K562 (cell line): ENCODE data around the gene PAF1. TPM values are rescaled to one million over a fixed set of nuclear protein-coding genes. Genes with fewer than 3 reads are reported as not detected.

Experiments used
- AFF4 ChIP-seq: sonication (generic); formaldehyde crosslinking; IDR thresholded peaks from 2 replicates; pipeline ENCODE4 v1.8.0; 2023; ENCODE audit warnings: mild to moderate bottlenecking, missing genetic modification reagents
- BRD4 ChIP-seq: fragments of 200-600 bp; sonication (generic); IDR thresholded peaks from 2 replicates; pipeline ENCODE4 v1.6.1; 2017; ENCODE audit warnings: inconsistent platforms
- DLX4 ChIP-seq: fragments of 250-450 bp; sonication (Bioruptor Pico); IDR thresholded peaks from 2 replicates; pipeline ENCODE4 v1.6.1; 2021; ENCODE audit warnings: mild to moderate bottlenecking
- FOS ChIP-seq: IDR thresholded peaks from 3 replicates; pipeline ENCODE4 v1.6.1; 2011; ENCODE audit not compliant: insufficient read length; ENCODE audit errors: extremely low read depth
- NCOA2 ChIP-seq, 2 experiments: fragments of 450-650 bp; IDR thresholded peaks; 2 replicates each; pipeline ENCODE4 v1.6.1; 2018; ENCODE audit warnings: mild to moderate bottlenecking in 2 of 2, moderate library complexity in 1 of 2; ENCODE audit not compliant: partially characterized antibody in 2 of 2
- RBM22 ChIP-seq: fragments of 200-400 bp; formaldehyde crosslinking; IDR thresholded peaks from 2 replicates; pipeline ENCODE4 v1.6.1; 2018; ENCODE audit warnings: low read length, low read depth; ENCODE audit not compliant: poor library complexity, severe bottlenecking
- ZNF512 ChIP-seq: IDR thresholded peaks from 2 replicates; pipeline ENCODE4 v1.6.1; 2016; ENCODE audit warnings: missing genetic modification characterization, missing compliant biosample characterization
- ZNF589 ChIP-seq: fragments of 200-800 bp; sonication (Bioruptor generic); IDR thresholded peaks from 2 replicates; pipeline ENCODE4 v1.6.1; 2016; ENCODE audit warnings: low read depth, missing genetic modification characterization, missing compliant biosample characterization
- ZNF655 ChIP-seq: fragments of 250-450 bp; sonication (Bioruptor Pico); IDR thresholded peaks from 2 replicates; pipeline ENCODE4 v1.5.0; 2021
- ZNF79 ChIP-seq: fragments of 250-450 bp; sonication (Bioruptor Pico); IDR thresholded peaks from 2 replicates; pipeline ENCODE4 v1.4.0; 2020; ENCODE audit warnings: low read depth, mild to moderate bottlenecking, moderate library complexity
- polyA plus RNA-seq, 8 experiments: library from polyadenylated mRNA; depleted of rRNA in 4 of 8; stranded (reverse) in 5 of 8; unstranded in 3 of 8; fragments of >200 nt; fragmentation: Nextera tagmentation in 2 of 8; fragmentation: Illumina TruSeq in 1 of 8; extraction: Ambion mirVana in 2 of 8; extraction: Trizol in 1 of 8; gene quantifications; 2 replicates each; pipeline versions ENCODE4 v1.2.1 to v1.2.3, GENCODE V29; 2011 to 2014; ENCODE audit warnings: inconsistent platforms in 1 of 8, missing spikeins in 1 of 8
- total RNA-seq, 7 experiments: library from RNA; depleted of rRNA in 6 of 7; stranded (reverse); fragments of >200 nt in 6 of 7; fragmentation: Illumina TruSeq in 2 of 7; extraction: Trizol in 2 of 7; gene quantifications; 2 replicates each; pipeline versions ENCODE4 v1.2.1 to v1.2.3, GENCODE V29; 2011 to 2021; ENCODE audit warnings: low replicate concordance in 1 of 7
- TF ChIP-seq, protein P1 (sequence below): fragments of 450-650 bp; IDR thresholded peaks from 2 replicates; pipeline ENCODE4 v1.7.1; 2018; ENCODE audit warnings: mild to moderate bottlenecking, low read depth; ENCODE audit not compliant: partially characterized antibody
- TF ChIP-seq, protein P2 (sequence below): fragments of 250-450 bp; sonication (Bioruptor Pico); IDR thresholded peaks from 2 replicates; pipeline ENCODE4 v1.4.0; 2020

Gene PAF1
- total and polyA plus RNA-seq, 9 of the 15 experiments (the other 6 are each of a cell fraction or from before 2014, with no cell fraction given): 1.5 to 45.0 (median 33.8) TPM

GRCh38 chr19:39411832-39412099 is 20.9 kb upstream of the PAF1 start (continued):
- TF ChIP-seq ZNF512: no peak
- no peak for TF ChIP-seq FOS
- TF ChIP-seq BRD4: no peak
- no peak for TF ChIP-seq ZNF589 (CRISPR knock-in tag)
- no peak for TF ChIP-seq DLX4 (CRISPR knock-in tag)
- TF ChIP-seq, protein P1, sequence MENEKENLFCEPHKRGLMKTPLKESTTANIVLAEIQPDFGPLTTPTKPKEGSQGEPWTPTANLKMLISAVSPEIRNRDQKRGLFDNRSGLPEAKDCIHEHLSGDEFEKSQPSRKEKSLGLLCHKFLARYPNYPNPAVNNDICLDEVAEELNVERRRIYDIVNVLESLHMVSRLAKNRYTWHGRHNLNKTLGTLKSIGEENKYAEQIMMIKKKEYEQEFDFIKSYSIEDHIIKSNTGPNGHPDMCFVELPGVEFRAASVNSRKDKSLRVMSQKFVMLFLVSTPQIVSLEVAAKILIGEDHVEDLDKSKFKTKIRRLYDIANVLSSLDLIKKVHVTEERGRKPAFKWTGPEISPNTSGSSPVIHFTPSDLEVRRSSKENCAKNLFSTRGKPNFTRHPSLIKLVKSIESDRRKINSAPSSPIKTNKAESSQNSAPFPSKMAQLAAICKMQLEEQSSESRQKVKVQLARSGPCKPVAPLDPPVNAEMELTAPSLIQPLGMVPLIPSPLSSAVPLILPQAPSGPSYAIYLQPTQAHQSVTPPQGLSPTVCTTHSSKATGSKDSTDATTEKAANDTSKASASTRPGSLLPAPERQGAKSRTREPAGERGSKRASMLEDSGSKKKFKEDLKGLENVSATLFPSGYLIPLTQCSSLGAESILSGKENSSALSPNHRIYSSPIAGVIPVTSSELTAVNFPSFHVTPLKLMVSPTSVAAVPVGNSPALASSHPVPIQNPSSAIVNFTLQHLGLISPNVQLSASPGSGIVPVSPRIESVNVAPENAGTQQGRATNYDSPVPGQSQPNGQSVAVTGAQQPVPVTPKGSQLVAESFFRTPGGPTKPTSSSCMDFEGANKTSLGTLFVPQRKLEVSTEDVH: no peak
- no peak for TF ChIP-seq ZNF655 (CRISPR knock-in tag)
- TF ChIP-seq ZNF79 (CRISPR knock-in tag): no peak
- TF ChIP-seq RBM22: no peak
- TF ChIP-seq, protein P2, sequence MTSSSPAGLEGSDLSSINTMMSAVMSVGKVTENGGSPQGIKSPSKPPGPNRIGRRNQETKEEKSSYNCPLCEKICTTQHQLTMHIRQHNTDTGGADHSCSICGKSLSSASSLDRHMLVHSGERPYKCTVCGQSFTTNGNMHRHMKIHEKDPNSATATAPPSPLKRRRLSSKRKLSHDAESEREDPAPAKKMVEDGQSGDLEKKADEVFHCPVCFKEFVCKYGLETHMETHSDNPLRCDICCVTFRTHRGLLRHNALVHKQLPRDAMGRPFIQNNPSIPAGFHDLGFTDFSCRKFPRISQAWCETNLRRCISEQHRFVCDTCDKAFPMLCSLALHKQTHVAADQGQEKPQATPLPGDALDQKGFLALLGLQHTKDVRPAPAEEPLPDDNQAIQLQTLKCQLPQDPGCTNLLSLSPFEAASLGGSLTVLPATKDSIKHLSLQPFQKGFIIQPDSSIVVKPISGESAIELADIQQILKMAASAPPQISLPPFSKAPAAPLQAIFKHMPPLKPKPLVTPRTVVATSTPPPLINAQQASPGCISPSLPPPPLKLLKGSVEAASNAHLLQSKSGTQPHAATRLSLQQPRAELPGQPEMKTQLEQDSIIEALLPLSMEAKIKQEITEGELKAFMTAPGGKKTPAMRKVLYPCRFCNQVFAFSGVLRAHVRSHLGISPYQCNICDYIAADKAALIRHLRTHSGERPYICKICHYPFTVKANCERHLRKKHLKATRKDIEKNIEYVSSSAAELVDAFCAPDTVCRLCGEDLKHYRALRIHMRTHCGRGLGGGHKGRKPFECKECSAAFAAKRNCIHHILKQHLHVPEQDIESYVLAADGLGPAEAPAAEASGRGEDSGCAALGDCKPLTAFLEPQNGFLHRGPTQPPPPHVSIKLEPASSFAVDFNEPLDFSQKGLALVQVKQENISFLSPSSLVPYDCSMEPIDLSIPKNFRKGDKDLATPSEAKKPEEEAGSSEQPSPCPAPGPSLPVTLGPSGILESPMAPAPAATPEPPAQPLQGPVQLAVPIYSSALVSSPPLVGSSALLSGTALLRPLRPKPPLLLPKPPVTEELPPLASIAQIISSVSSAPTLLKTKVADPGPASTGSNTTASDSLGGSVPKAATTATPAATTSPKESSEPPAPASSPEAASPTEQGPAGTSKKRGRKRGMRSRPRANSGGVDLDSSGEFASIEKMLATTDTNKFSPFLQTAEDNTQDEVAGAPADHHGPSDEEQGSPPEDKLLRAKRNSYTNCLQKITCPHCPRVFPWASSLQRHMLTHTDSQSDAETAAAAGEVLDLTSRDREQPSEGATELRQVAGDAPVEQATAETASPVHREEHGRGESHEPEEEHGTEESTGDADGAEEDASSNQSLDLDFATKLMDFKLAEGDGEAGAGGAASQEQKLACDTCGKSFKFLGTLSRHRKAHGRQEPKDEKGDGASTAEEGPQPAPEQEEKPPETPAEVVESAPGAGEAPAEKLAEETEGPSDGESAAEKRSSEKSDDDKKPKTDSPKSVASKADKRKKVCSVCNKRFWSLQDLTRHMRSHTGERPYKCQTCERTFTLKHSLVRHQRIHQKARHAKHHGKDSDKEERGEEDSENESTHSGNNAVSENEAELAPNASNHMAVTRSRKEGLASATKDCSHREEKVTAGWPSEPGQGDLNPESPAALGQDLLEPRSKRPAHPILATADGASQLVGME (CRISPR knock-in tag): no peak
- TF ChIP-seq NCOA2 (IDR thresholded peaks at IDR 0.05; ENCODE audit: partially characterized antibody in 2 of 2): no peak
- TF ChIP-seq AFF4 (CRISPR knock-in tag): no peak
